ENCODE measurements around the gene CDKL2.

CDKL2 gene

GRCh38 chr4:75639124-75639695 is 8.9 kb upstream of the CDKL2 start:
- DNase-seq (ENCODE audit: low read depth): no peak

- DNase-seq (ENCODE audit: low read depth): no peak
Measured at GRCh38 chr4:75637827-75638226, 7.5 kb upstream of the CDKL2 start.

- DNase-seq (ENCODE audit: low read depth): peak; percentile 45
Measured at GRCh38 chr4:75637176-75637575, 6.8 kb upstream of the CDKL2 start.

GRCh38 chr4:75634951-75635350 is 4.6 kb upstream of the CDKL2 start:
- DNase-seq (ENCODE audit: low read depth): peak; percentile 48

GRCh38 chr4:75634281-75634680 is 4.0 kb upstream of the CDKL2 start:
- DNase-seq (ENCODE audit: low read depth): no peak

- DNase-seq (ENCODE audit: low read depth): peak; percentile 46
Measured at GRCh38 chr4:75633846-75634245, 3.5 kb upstream of the CDKL2 start.

- no peak for DNase-seq (ENCODE audit: low read depth)
Measured at GRCh38 chr4:75630937-75631329, 605 bp upstream of the CDKL2 start.

GRCh38 chr4:75629239-75629638 is 1.1 kb downstream of the CDKL2 start:
- DNase-seq (ENCODE audit: low read depth): no peak

GRCh38 chr4:75623026-75623425 is 7.3 kb downstream of the CDKL2 start:
- DNase-seq (ENCODE audit: low read depth): no peak

GRCh38 chr4:75621715-75622114 is 8.6 kb downstream of the CDKL2 start:
- no peak for DNase-seq (ENCODE audit: low read depth)

GRCh38 chr4:75612306-75612705 is 18.0 kb downstream of the CDKL2 start:
- no peak for DNase-seq (ENCODE audit: low read depth)

GRCh38 chr4:75605928-75606327 is 24.4 kb downstream of the CDKL2 start:
- DNase-seq (ENCODE audit: low read depth): peak; percentile 3

GRCh38 chr4:75599647-75600046 is 30.7 kb downstream of the CDKL2 start:
- DNase-seq (ENCODE audit: low read depth): no peak

- DNase-seq (ENCODE audit: low read depth): peak; percentile 57
Measured at GRCh38 chr4:75598390-75598789, 31.9 kb downstream of the CDKL2 start.

- no peak for DNase-seq (ENCODE audit: low read depth)
Measured at GRCh38 chr4:75596061-75596460, 34.3 kb downstream of the CDKL2 start.

GRCh38 chr4:75593393-75593792 is 36.9 kb downstream of the CDKL2 start:
- no peak for DNase-seq (ENCODE audit: low read depth)

GRCh38 chr4:75584067-75584466 is 46.3 kb downstream of the CDKL2 start:
- peak; percentile 20 for DNase-seq (ENCODE audit: low read depth)

GRCh38 chr4:75567725-75568124 is 62.6 kb downstream of the CDKL2 start:
- no peak for DNase-seq (ENCODE audit: low read depth)

GRCh38 chr4:75566911-75567310 is 63.4 kb downstream of the CDKL2 start:
- DNase-seq (ENCODE audit: low read depth): no peak

GRCh38 chr4:75565481-75565880 is 64.8 kb downstream of the CDKL2 start:
- no peak for DNase-seq (ENCODE audit: low read depth)

- DNase-seq (ENCODE audit: low read depth): no peak
Measured at GRCh38 chr4:75564023-75564422, 66.3 kb downstream of the CDKL2 start.

- peak; percentile 36 for DNase-seq (ENCODE audit: low read depth)
Measured at GRCh38 chr4:75561789-75562188, 68.5 kb downstream of the CDKL2 start.

GRCh38 chr4:75557696-75558095 is 72.6 kb downstream of the CDKL2 start:
- DNase-seq (ENCODE audit: low read depth): no peak

GRCh38 chr4:75555294-75556164 is 74.8 kb downstream of the CDKL2 start, which contains the start of gene ODAPH:
Gene ODAPH, plus strand, starts transcription at chr4:75556066. Its CDS starts 17 bp downstream, at chr4:75556083.
- DNase-seq (ENCODE audit: low read depth): peak; percentile 87

All from iris pigment epithelial cell (primary cell).